Neural cell (in vitro differentiated cells): Measurements from ENCODE around the gene CCM2L. TPM values are rescaled to one million over a fixed set of nuclear protein-coding genes. Genes with fewer than 3 reads are reported as not detected.

Experiments used
- H2AFZ ChIP-seq: fragments of 200-600, 300-800 bp; sonication (generic), shearing (Covaris generic); 2 replicates; pipeline ENCODE4 v1.6.0; 2014; ENCODE audit warnings: low read depth, mild to moderate bottlenecking, antibody characterized with exemption, low read length, moderate library complexity
- H3F3A ChIP-seq: fragments of 200-600 bp; shearing (Covaris generic); 2 replicates; pipeline ENCODE4 v1.6.1; 2016; ENCODE audit warnings: mild to moderate bottlenecking, moderate library complexity, mixed read lengths, antibody characterized with exemption, low read length; ENCODE audit not compliant: insufficient read depth, poor library complexity, severe bottlenecking
- H3K27ac ChIP-seq: fragments of 200-600, 300-800 bp; sonication (generic), shearing (Covaris generic); 2 replicates; pipeline ENCODE4 v1.5.1; 2014; ENCODE audit warnings: mild to moderate bottlenecking, low read length, moderate library complexity
- H3K27me3 ChIP-seq: fragments of 300-800, 200-600 bp; sonication (generic), shearing (Covaris generic); 2 replicates; pipeline ENCODE4 v1.6.0; 2014; ENCODE audit warnings: mild to moderate bottlenecking, low read depth, low read length, moderate library complexity; ENCODE audit not compliant: insufficient read depth
- H3K36me3 ChIP-seq: fragments of 300-800, 200-600 bp; sonication (generic), shearing (Covaris generic); 2 replicates; pipeline ENCODE4 v1.5.1; 2014; ENCODE audit warnings: mild to moderate bottlenecking, antibody characterized with exemption, low read length, moderate library complexity; ENCODE audit not compliant: insufficient read depth
- H3K4me2 ChIP-seq: fragments of 300-800, 200-600 bp; sonication (generic), shearing (Covaris generic); 2 replicates; pipeline ENCODE4 v1.6.0; 2014; ENCODE audit warnings: mild to moderate bottlenecking, low read length
- H3K4me3 ChIP-seq: fragments of 300-800, 200-600 bp; sonication (generic), shearing (Covaris generic); 2 replicates; pipeline ENCODE4 v1.5.1; 2014; ENCODE audit warnings: mild to moderate bottlenecking, low read length, moderate library complexity
- H3K79me2 ChIP-seq: fragments of 200-600 bp; shearing (Covaris generic); replicated peaks from 2 replicates; pipeline ENCODE4 v1.6.0; 2014; ENCODE audit warnings: mild to moderate bottlenecking, low read length, moderate library complexity; ENCODE audit not compliant: insufficient read depth
- H3K9ac ChIP-seq: fragments of 300-800, 200-600 bp; sonication (generic), shearing (Covaris generic); 2 replicates; pipeline ENCODE4 v1.6.1; 2016; ENCODE audit warnings: mild to moderate bottlenecking, low read length, mixed read lengths
- H3K9me2 ChIP-seq: fragments of 200-600 bp; shearing (Covaris generic); 2 replicates; pipeline ENCODE4 v1.6.1; 2016; ENCODE audit warnings: mild to moderate bottlenecking, low read length, mixed read lengths; ENCODE audit not compliant: insufficient read depth
- H3K9me3 ChIP-seq: fragments of 200-600, 300-800 bp; sonication (generic), shearing (Covaris generic); 2 replicates; pipeline ENCODE4 v1.6.1; 2016; ENCODE audit warnings: mild to moderate bottlenecking, mixed run types, low read length, moderate library complexity, mixed read lengths
- H4K20me1 ChIP-seq: fragments of 200-600 bp; shearing (Covaris generic); 2 replicates; pipeline ENCODE4 v1.6.1; 2016; ENCODE audit warnings: mild to moderate bottlenecking, mixed run types; ENCODE audit not compliant: insufficient read depth
- CTCF ChIP-seq: fragments of 450-650 bp; IDR thresholded peaks from 2 replicates; pipeline ENCODE4 v1.5.1; 2014; ENCODE audit warnings: antibody characterized with exemption, mild to moderate bottlenecking, moderate library complexity; ENCODE audit not compliant: poor library complexity, severe bottlenecking
- EP300 ChIP-seq: fragments of 450-650 bp; conservative IDR thresholded peaks from 2 replicates; pipeline ENCODE4 v1.6.1; 2014; ENCODE audit warnings: antibody characterized with exemption, mild to moderate bottlenecking, moderate library complexity; ENCODE audit not compliant: poor library complexity, severe bottlenecking
- EZH2 ChIP-seq: fragments of 200-600, 300-800 bp; shearing (Covaris generic), sonication (generic); IDR thresholded peaks from 2 replicates; pipeline ENCODE4 v1.6.1; 2014; ENCODE audit warnings: antibody characterized with exemption, low read length, borderline replicate concordance, mild to moderate bottlenecking; ENCODE audit not compliant: insufficient read depth, poor library complexity, severe bottlenecking
- MXI1 ChIP-seq: fragments of 450-650 bp; conservative IDR thresholded peaks from 2 replicates; pipeline ENCODE4 v1.6.1; 2014; ENCODE audit warnings: antibody characterized with exemption, mild to moderate bottlenecking; ENCODE audit not compliant: poor library complexity, severe bottlenecking
- POLR2AphosphoS5 ChIP-seq: IDR thresholded peaks from 2 replicates; pipeline ENCODE4 v1.6.1; 2012
- RAD21 ChIP-seq: fragments of 450-650 bp; conservative IDR thresholded peaks from 2 replicates; pipeline ENCODE4 v1.6.1; 2014; ENCODE audit warnings: antibody characterized with exemption, mild to moderate bottlenecking, moderate library complexity
- REST ChIP-seq: IDR thresholded peaks from 2 replicates; pipeline ENCODE4 v1.6.1; 2012; ENCODE audit warnings: borderline replicate concordance
- SMC3 ChIP-seq: fragments of 450-650 bp; conservative IDR thresholded peaks from 2 replicates; pipeline ENCODE4 v1.6.1; 2014; ENCODE audit warnings: antibody characterized with exemption, mild to moderate bottlenecking, moderate library complexity; ENCODE audit not compliant: poor library complexity
- TAF1 ChIP-seq: IDR thresholded peaks from 2 replicates; pipeline ENCODE4 v1.6.1; 2012; ENCODE audit warnings: low read depth
- polyA plus RNA-seq: library from polyadenylated mRNA; depleted of rRNA; stranded (reverse); fragments of >200 nt; gene quantifications from 2 replicates; pipeline ENCODE4 v1.2.3, GENCODE V29; 2014

CCM2L gene
- polyA plus RNA-seq, 1 donor from 2014 or later = 3.0 TPM

- no peaks in the 10 kb centered on the region for H3F3A ChIP-seq
- peaks cover 16% of the 10 kb centered on the region for H3K27me3 ChIP-seq
- H3K9ac ChIP-seq = no peak overlapping the region
- no peaks in the 10 kb centered on the region for H3K9me2 ChIP-seq
- no peaks in the 10 kb centered on the region for H3K79me2 ChIP-seq
- H4K20me1 ChIP-seq = peaks cover 8% of the 10 kb centered on the region
- no peaks in the 10 kb centered on the region for H3K36me3 ChIP-seq
- H3K4me2 ChIP-seq = no peak overlapping the region
- H3K9me3 ChIP-seq = no peaks in the 10 kb centered on the region
- H2AFZ ChIP-seq = no peak overlapping the region
- H3K4me3 ChIP-seq = no peak overlapping the region
- no peak overlapping the region for H3K27ac ChIP-seq
- TF ChIP-seq EP300 (no peak), RAD21 (no peak)
These were observed 21.1 kb upstream of the CCM2L start for GRCh38 chr20:31989030-31989645.

GRCh38 chr20:31990641-31991338, 19.4 kb upstream of the CCM2L start:
- no peak overlapping the region for H3K4me2 ChIP-seq
- TF ChIP-seq TAF1 = no peak
- TF ChIP-seq SMC3 = no peak
- no peak for TF ChIP-seq REST
- no peak for TF ChIP-seq EZH2
- TF ChIP-seq EP300 = no peak
- TF ChIP-seq POLR2AphosphoS5 = no peak
- no peak for TF ChIP-seq RAD21
- TF ChIP-seq MXI1 = no peak
- no peak for TF ChIP-seq CTCF
- no peaks in the 10 kb centered on the region for H3F3A ChIP-seq
- peaks cover 33% of the 10 kb centered on the region for H3K27me3 ChIP-seq
- H3K36me3 ChIP-seq = no peaks in the 10 kb centered on the region
- no peak overlapping the region for H3K27ac ChIP-seq
- H3K79me2 ChIP-seq = no peaks in the 10 kb centered on the region
- H4K20me1 ChIP-seq = peaks cover 12% of the 10 kb centered on the region
- no peak overlapping the region for H3K9ac ChIP-seq
- no peak overlapping the region for H2AFZ ChIP-seq
- no peaks in the 10 kb centered on the region for H3K9me2 ChIP-seq
- no peaks in the 10 kb centered on the region for H3K9me3 ChIP-seq
- H3K4me3 ChIP-seq = no peak overlapping the region
